ENCODE results near the gene TRAPPC6A. TPM values are rescaled to one million over a fixed set of nuclear protein-coding genes. Genes with fewer than 3 reads are reported as not detected.

The TRAPPC6A gene
- total RNA-seq, 2 donors from 2014 or later, result 6.6 to 8.3 TPM

GRCh38 chr19:45154064-45154827 lies 23.8 kb downstream of the TRAPPC6A start:
- no peaks in the 10 kb centered on the region for H3K27me3 ChIP-seq (replicated peaks; ENCODE audit: insufficient read depth)
- DNase-seq (ENCODE audit: low spot score) (no peak), ATAC-seq (ENCODE audit: insufficient number of reproducible peaks, low FRiP score, low read depth) (no peak)

DNA sequence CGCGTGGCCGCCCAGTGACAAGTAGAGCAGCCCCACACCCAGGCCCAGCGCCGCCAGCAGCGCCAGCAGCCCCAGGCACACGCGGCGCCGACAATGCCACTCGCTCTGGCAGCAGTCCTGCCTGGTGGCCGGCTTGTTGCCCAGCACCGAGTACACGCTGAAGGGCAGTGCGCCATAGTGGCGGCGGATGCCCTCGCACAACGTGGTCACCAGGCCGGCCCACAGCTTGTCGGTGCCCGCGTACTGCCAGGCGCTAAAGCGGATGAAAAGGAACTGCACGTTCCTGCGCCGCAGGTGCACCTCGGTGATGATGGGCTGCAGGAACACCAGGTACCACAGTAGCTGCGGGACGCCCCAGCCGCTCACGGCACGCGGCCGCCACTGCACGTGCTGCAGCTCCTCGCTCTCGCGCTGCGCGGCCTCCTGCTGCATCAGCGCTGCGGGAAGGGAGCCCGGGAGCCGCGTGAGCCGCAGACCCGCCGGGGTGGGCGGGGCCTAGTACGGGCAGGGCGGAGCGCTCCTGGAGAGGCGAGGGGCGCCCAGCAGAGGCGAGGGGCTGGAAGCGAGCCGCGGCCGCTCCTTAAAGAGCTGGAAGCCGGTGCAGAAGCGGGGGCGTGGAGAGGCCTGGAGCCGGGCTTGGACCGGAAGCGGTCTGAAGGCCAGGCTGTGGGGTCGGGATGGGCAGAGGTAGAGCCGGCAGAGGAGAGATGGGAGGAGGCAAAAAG lies 24.5 kb downstream of the TRAPPC6A start:
- DNase-seq (ENCODE audit: low spot score) (no peak), ATAC-seq (ENCODE audit: insufficient number of reproducible peaks, low FRiP score, low read depth) (no peak)
- no peaks in the 10 kb centered on the region for H3K36me3 ChIP-seq
- H3K27ac ChIP-seq, result no peak overlapping the region
- TF ChIP-seq CTCF (IDR thresholded peaks at IDR 0.05), result no peak
- peak overlapping the region; percentile 60 for H3K4me3 ChIP-seq
- H3K4me1 ChIP-seq (ENCODE audit: control insufficient read depth in 1 of 2, low read depth in 2 of 2), result peaks cover 7 to 25% of the 10 kb centered on the region in 2 donors
- no peaks in the 10 kb centered on the region for H3K9me3 ChIP-seq
- H3K27me3 ChIP-seq (replicated peaks; ENCODE audit: insufficient read depth), result no peaks in the 10 kb centered on the region

More at GRCh38 chr19:45154064-45154827, 23.8 kb downstream of the TRAPPC6A start:
- Histone ChIP-seq H3K4me1 (ENCODE audit: control insufficient read depth in 1 of 2, low read depth in 2 of 2) (peaks cover 7 to 25% of the 10 kb centered on the region in 2 donors), H3K9me3 (no peaks in the 10 kb centered on the region), H3K27ac (no peak overlapping the region), H3K36me3 (no peaks in the 10 kb centered on the region), H3K4me3 (peak overlapping the region; percentile 60)
- TF ChIP-seq CTCF (IDR thresholded peaks at IDR 0.05), result no peak

DNA sequence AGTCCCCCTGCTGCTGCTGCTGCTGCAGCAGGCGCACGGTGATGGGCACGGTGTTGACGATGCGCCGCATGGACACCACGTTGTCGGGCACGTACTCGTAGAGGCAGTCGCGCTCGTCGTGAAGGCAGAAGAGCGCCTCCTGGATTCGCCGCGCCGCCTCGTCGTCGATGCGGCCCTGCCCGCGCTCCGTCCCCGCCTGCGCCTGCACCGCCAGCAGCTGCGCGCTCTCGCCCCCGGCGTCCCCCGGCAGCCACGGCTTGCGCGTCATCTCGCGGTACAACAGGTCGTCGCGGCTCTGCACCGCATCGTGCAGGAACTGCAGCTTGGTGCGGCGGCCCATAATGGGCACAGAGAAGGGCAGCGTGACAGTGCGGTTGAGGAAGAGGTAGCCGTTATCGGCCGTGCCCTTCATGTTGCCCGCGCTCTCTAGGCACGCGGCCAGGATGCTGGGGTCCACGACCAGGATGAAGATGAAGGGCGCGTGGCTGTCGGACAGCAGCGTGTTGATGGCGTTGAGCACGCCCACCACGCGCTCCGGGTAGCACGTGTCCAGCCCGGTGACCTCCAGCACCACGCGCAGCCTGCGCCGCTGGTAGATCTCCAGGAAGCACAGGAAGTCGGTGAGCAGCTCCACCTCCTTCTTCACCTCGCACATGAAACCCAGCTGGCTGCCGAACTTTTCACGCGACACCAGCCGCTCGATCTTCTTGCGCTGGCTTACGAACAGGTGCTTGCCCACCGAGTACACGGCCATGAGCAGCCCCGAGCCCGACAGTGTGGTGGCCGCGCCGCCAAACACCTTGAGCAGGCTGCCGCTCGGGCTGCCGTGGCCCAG lies 25.3 kb downstream of the TRAPPC6A start:
- DNase-seq (ENCODE audit: low spot score) (no peak), ATAC-seq (ENCODE audit: insufficient number of reproducible peaks, low FRiP score, low read depth) (no peak)
- Histone ChIP-seq H3K27ac (no peak overlapping the region), H3K4me3 (peak overlapping the region; percentile 60), H3K9me3 (no peaks in the 10 kb centered on the region), H3K4me1 (ENCODE audit: control insufficient read depth in 1 of 2, low read depth in 2 of 2) (peaks cover 7 to 25% of the 10 kb centered on the region in 2 donors), H3K36me3 (no peaks in the 10 kb centered on the region), H3K27me3 (replicated peaks; ENCODE audit: insufficient read depth) (no peaks in the 10 kb centered on the region)
- TF ChIP-seq CTCF (IDR thresholded peaks at IDR 0.05), result no peak

GRCh38 chr19:45151821-45152503 lies 26.1 kb downstream of the TRAPPC6A start:
- ATAC-seq (ENCODE audit: insufficient number of reproducible peaks, low FRiP score, low read depth) (no peak), DNase-seq (ENCODE audit: low spot score) (no peak)
- H3K27me3 ChIP-seq (replicated peaks; ENCODE audit: insufficient read depth), result no peaks in the 10 kb centered on the region
- peak overlapping the region; percentile 60 for H3K4me3 ChIP-seq
- no peaks in the 10 kb centered on the region for H3K36me3 ChIP-seq
- peaks cover 7 to 25% of the 10 kb centered on the region in 2 donors for H3K4me1 ChIP-seq (ENCODE audit: control insufficient read depth in 1 of 2, low read depth in 2 of 2)
- no peak for TF ChIP-seq CTCF (IDR thresholded peaks at IDR 0.05)
- H3K9me3 ChIP-seq, result no peaks in the 10 kb centered on the region
- no peak overlapping the region for H3K27ac ChIP-seq

All from thoracic aorta (tissue), 2 donors.